Lung microvascular endothelial cell (primary cell): Measurements from ENCODE around the gene EIF4H. TPM values are rescaled to one million over a fixed set of nuclear protein-coding genes. Genes with fewer than 3 reads are reported as not detected.
"Not testable (repeated sequence)": the region's sequence is repeated elsewhere in the genome, so short reads cannot be mapped to it uniquely, and the experiment has no call there.

ENCODE experiments used
- DNase-seq, 2 donors: peaks; one replicate each; pipeline versions ENCODE4 v3.0.0 to v3.0.0-alpha.2; 2010; ENCODE audit warnings: low read depth in 2 of 2
- total RNA-seq: library from RNA; depleted of rRNA; stranded (reverse); fragments of >200 nt; gene quantifications from 2 replicates; pipeline ENCODE4 v1.2.1, GENCODE V29; 2014

EIF4H gene
- total RNA-seq, 1 donor from 2014 or later, result 267 TPM

DNA sequence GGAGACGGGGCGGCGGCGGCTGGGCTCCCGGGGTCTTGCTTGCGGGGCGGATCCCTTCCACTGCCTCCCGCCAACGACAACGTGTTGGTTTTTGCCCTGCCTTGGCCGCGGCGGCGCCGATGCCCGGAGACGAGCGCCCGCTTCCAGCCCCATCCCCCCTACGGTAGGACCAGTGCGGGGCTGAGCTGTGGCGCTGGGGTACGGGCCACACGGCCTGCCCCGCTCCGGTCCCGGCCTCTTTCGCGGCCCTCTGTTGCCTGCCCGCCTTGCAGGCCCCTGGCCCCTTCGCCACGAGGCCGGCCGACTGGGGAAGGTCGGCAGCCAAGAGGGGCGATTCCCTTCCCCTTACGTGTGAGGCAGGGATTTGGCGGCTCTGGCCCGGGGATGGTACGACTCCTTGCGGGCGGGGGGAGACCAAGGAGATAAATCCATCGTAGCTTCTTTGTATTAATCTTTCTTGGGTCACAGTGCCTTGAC lies 488 bp downstream of the EIF4H start:
- peak; percentile 66 to 74 for DNase-seq

DNA sequence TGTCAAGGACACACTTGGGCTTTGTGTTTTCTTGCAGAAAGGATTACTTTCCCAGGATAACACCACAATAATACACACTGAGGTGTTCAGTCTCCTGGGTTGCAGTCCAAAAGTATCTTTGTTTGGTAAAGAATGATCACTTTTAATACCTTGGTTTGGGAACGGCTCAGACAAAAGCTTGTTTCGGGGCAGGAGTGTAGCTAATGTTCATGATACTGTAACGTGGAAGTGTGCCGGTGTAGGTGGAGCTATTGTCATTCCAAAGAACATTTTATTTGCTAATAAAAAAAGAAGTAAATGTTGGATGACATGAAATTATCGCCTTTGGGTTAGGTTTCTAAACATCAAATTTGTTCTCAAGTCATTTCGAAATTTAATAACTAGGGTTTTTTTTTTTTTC lies 1.2 kb downstream of the EIF4H start:
- peak; percentile 19 to 43 for DNase-seq

DNA sequence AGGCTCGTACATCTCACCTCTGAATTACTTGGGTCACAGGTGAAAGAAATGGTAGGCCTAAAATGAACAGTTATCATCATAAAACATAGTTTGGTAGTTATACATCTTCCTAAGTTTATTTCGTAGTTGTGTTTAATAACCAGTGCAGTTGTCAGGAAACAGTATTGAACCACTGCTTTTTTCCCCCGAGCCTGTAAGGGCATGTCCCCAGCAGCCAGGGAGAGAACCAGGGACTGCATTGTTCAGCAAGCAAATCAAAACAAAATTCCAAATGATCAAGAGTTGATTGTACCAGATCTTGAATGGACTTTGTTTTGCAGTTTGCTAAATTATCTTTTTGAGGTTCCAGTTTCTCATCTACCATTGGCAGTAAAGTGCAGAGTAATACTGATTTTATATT lies 2.4 kb downstream of the EIF4H start:
- DNase-seq, result peak; percentile 14 to 55

DNA sequence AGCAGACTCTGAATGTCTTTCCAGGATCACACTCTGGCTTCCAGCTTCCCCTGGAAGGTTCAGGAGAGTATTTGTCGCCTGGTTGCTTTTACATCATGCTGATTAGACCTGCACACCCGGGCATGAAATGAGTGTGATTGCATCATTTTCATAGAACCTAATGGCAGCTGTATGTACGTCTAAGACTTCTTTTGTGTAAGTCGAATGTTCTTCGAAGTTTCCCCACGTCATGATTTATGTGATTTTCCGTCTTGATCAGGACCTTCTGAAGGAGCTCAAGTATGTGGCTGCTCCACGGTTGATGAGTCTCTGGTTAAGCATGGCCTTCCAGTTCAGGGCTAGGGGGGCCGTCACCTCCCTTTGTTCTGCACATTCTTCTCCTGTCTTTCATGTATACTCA lies 4.5 kb downstream of the EIF4H start:
- peak in 1 of 2 donors; percentile 36 for DNase-seq

DNA sequence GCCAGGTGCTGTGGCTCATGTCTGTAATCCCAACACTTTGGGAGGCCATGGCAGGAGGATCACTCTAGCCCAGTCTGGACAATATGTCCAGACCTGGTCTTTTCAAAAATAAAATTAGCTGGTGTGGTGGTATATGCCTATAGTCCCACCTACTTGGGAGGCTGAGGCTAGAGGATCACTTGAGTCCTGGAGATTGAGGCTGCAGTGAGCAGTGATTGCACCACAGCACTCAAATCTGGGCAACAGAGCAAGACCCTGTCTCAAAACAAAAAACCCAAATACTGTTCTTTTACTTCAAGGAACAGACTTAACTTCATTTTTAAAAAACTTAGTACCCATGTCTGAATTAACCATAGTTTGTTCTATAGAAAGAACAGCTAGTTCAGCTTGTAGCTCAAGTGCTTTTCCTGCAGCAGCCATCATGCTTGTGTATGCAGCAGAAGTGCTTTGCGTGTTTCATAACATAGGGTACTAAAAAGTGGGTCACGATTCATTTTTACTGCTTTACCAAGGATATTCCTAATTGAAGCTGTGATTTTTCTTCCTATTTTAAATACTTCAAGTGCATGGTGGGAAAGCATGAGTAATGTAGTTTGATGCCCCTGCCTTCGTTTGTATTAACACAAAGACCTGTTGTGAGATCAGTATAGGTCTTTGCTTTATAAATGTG lies 5.9 kb downstream of the EIF4H start:
- DNase-seq, result no peak

DNA sequence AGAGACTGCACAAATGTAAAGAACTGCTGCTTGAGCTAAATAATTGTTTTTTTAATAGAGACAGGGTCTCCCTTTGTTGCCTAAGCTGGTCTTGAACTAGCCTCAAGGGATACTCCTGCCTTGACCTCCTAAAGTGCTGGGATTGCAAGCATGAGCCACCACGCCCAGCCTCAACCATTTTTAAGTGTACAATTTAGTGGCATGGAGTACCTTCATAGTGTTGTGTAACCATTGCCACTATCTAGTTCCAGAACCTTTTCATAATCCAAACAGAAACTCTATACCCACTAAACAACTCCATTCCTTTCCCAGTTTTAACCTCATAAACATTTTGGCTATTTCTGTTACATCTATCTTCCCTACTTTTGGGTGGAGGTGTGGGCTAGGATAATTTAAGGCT lies 6.7 kb downstream of the EIF4H start:
- no peak for DNase-seq

DNA sequence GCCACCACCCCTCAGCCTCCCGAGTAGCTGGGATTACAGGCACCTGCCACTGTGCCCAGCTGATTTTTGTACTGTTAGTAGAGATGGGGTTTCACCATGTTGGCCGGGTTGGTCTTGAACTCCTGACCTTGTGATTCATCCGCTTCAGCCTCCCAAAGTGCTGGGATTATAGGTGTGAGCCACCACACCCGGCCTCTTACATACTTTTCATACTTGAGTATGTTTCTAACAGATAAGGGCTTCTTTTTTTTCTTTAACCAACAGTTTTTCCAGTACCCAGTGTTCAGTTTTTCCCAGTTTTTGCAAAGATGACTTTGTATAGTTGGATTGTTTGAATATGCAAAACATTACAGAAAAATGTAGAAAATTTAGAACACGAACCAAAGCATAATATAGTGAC lies 7.7 kb downstream of the EIF4H start:
- DNase-seq, result no peak

DNA sequence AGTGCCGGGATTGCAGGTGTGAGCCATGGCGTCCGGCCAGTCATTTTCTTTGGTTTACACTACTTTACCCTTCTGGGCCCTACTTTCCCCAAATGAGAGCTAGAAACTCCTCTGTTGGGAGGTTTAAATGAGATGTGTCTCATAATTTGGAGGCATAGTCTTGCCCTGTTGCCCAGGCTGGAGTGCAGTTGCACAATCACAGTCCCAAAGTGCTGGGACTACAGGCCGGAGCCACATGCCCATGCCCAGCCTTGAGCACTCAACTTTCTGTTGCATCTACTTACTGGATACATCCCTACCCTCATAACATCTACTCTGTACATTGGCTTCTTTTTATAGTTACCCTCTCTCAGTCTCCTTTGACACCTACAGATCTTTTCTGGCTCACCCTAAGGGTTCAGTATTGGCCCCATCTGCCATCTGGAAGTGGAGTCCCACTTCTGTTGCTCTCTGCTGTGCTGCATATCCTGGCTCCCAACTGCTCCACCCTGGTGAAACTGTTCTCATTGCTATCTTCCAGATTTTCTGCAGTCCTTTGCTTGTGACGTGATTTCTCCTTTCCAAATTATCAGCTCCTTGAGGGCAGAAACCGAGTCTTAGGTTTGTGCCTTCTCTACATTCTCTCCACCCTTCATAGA lies 8.4 kb downstream of the EIF4H start:
- DNase-seq, result no peak

DNA sequence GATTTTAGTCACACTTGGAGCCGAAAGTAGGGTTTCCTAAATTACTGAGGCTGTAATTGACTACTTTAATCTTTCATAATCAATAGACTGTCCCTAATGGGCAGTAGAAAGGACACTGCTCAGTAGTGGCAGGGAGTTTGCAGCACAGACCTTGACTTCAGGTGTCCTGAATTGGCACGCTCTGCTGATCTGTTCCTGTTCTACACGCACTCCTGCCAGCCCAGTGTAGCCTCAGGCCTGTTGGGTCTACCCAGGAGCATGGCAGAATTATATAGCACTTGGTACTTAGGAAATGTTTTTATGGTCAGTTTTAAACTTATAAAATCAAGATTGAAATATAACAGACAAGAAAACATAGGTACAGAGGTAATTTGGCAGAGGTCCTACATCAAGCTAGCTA lies 9.0 kb downstream of the EIF4H start:
- no peak for DNase-seq

DNA sequence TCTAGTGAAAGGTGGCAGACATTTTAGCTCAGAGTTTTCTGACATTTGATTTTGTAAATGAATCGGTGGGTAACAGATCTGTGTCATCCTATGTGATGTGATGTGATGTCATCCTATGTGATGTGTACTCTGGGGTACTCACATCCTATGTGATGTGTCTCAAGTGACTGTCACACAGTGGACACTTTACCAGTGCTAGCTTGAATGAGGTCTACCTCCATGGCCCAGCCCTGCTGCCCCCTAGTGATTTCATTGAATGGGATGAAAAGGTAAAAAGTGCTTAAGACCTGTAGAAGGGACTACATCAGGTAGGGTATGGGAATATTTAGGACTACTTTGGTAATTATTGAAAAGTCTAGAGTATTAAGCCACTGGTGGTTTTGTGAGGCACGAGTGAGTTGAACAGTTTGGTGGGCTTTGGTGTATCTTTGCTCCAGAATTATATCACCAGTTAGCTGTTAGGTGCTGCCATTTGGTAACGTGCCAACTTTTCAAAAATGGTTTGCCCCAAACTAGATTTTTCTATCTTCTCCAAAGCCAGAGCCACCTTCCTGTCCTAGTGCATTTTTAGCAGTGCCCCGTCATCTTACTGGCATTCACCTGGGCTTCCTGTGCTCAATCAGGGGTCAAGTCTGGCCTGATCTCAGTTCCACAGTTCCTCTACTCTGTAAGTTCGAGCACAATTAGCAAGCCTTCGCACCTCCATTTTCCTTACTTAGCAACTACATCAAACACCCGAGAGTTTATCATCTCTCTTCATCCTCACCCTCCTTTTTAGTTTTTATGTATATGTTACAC lies 9.7 kb downstream of the EIF4H start:
- peak; percentile 40 to 50 for DNase-seq

DNA sequence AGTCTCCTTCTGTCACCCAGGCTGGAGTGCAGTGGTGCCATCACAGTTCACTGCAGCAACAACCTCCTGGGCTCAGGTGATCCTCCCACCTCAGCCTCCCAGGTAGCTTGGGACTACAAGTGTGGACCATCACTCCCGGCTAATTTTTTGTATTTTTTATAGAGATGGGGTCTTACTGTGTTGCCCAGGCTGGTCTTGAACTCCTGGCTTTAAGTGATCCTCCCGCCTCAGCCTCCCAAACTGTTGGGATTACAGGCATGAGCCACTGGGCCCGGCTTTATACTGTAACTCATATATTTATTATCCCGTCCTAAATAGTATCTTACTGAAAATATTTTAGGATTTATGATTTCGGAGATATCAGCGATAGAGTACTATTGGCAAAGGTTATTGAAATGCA lies 10.9 kb downstream of the EIF4H start:
- no peak for DNase-seq

DNA sequence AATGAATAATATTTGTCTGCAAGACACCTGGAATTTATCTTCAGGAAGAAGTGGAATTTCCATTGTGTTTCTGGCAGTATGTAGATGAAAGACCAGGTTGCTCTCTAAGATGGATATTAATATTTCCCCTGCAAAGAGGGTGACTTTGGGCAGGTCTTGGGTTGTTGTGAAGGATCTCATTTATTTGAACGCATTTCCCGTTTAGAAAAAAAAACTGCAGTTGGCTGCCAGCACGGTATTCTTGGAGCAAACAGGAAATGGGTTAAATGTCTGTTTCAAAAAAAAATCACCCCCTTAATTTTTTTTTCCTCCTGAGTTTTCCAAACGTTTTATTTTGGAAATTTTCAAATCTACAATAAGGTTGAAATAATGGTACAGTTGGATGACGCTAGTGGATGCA lies 11.5 kb downstream of the EIF4H start:
- peak in 1 of 2 donors; percentile 73 for DNase-seq

DNA sequence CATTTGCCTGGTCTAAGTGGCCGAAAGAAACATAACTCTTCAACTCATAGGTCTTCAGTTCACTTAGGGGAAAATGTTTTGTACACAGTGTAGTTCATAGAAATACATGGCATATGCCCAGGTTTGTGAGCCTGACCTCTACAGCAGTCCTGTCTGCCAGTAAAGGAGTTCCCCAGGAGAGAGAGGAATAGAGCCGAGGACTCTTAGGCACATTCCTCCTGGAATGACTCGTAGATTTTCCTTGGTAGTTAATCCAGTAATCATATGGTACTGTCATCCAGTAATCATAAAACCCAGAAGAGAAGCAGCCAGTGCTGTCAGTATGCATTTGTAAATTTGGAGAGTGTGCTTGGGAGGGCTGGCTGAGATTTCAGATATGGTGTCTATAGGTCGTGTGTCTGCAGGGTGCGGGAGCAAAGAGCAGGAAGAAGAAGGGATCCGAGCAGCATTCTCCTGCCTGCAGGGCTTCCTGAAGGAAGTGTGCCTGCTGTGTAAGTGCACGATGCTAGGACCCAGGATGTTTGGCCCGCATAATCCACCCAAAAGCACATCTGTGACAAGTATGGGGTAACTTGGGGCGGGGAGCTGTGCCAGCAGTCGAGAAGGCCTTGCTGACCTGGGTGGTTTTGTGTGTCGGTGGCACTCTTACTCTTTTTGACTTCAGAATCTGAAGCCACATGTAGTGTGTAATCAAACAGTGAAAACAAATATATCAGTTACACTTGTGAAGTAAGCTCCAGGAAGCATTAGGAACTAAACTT lies 13.9 kb downstream of the EIF4H start:
- peak in 1 of 2 donors; percentile 22 for DNase-seq

DNA sequence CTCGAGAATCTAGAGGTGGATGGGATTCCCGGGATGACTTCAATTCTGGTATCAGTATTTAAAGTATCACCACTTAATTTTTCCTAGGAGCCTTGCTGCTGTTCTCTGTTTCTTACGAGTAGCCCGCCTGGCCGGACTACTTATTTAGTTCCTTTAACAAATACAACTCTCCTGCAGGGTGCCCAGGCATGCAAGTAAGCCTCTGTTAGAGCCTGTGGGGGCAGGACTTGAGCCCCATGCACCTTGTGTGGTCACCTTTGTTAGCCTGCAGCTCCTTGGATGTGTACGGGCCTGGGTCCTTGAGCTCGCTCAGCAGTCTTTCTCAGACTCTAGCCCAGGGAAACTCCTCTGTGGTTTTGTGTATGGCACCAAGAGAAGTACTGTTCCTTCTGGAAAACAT lies 16.1 kb downstream of the EIF4H start:
- DNase-seq, result no peak

DNA sequence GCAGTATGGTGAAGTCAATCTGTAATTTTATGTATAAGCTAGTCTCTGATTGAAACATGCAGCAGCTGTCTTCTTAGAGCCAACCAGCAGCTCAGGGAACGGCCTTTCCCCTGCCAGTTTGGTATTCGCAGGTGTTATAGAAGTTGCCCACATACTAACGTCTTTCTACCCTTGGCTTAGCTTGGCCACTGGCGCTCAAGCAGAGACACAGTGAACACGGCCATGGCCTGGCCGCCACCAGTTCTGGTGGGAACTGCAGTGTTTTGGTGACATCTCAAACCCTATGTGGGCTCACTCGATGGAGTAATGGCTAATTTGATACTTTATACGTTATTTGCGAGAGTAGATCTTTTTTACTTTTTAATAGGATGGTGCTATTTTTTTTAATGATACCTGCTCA lies 17.1 kb downstream of the EIF4H start:
- DNase-seq, result no peak

DNA sequence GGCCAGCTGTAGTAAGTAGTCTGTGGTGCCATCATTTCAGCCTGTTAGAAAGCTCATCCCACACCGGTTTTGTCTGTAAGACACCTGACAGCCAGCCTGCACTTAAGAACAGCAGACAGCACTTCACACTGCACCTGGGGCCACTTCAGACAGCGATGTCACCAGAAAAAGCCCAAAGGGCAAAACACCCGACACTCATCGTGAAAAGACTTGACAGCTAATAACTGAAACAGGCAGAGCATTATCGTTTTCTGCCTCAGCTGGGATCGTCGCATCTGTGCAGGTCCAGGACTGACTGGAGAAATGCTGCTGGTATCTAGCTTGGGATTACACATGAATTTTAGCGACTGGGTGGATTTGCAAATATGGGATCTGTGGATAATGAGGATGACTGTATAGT lies 18.9 kb downstream of the EIF4H start:
- no peak for DNase-seq

DNA sequence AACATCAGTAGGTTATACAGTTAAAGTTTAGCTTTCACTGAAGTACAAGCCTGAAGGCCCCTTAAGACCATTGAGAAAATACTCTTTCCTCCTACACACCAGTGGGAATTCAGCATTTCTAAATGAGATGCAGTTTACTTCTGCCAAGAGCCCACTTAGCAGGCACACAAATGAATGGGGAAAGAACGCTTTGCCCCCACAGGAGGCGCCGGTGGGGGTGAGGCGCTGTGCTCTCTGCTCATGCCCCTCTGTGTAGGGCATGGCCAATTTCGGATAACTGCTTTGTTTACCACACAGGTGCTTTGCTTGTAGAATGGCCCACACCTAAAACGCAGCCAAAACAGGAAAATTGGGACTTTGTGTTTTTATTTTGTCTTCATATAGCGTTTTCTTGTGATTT lies 19.8 kb downstream of the EIF4H start:
- no peak for DNase-seq

DNA sequence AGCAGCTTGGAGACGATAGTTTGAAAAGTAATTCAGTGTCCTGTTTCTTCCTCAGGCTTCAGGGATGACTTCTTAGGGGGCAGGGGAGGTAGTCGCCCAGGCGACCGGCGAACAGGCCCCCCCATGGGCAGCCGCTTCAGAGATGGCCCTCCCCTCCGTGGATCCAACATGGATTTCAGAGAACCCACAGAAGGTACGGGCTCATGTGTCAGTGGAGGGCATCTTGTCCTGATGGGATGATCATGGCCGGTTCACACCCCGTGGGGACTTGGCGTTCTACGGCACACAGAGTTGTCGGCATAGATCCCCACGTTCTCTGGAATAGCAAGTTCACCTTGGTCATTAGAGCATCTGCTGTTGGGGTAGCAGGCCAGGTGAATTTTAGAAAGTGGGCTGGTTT lies 20.5 kb downstream of the EIF4H start:
- DNase-seq, result no peak

DNA sequence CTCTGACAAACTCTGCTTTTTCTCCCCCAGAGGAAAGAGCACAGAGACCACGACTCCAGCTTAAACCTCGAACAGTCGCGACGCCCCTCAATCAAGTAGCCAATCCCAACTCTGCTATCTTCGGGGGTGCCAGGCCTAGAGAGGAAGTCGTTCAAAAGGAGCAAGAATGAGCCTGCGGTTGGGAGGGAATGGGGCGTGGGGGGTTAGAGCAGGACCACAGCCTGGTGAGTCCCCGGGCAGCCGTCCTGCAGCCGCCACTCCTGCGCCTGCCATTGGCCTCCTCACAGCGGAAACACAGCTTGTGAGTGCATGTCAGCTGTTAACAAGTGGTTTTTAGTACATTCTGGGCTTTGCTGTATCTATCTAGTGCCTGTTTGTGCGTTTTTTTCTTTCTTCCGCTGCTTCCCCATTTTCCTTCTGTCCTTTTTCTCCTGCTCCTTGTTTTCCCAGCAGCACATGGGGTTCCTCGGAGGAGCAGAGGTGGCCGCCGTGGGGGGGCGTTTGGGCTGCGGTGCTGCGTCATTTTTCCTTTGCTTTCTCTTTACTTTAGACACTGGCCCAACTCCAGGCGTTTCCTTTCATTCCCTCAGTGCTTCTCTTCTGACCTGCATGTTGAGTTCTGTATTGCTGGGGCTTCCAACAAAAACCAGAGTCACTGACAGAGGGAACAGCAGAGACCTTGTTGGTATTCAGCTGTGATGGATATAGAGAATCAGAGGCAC lies 21.1 kb downstream of the EIF4H start:
- not testable (repeated sequence) for DNase-seq

DNA sequence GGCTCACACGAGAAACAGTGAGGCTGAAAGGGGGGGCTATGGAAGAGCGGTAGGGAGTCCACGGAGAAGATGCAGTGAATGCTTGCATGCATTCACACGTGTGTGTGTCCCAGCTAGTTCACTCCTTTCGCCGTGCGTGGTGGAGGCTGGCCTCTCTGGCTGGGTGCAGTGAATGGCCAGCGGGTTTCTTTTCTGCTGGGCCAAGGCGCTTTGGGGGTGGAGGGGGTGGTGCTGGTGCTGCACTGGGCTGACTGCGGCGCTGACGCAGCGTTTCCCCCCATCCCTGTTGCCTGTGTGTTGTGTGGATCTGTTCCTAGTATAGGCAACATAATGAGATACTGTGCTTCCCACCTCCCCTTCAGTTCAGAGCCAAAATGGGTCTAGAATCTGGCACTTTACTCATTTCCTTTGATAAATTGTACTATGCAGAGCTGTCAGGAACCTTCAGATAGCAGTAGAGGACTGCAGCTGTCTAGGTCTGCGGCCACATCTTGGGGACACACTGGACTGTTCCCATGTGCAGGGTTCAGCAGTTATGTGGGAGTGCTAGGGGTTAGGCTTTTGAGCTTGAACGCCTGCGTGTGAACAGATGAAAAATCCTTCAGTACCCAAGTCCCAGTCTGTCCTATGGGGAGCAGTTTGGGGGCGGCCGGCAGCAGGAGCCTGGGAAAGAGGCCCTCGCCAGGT lies 22.0 kb downstream of the EIF4H start:
- DNase-seq, result not testable (repeated sequence)
